WTC11 (cell line): ENCODE measurements around the gene LDAF1. TPM values are rescaled to one million over a fixed set of nuclear protein-coding genes. Genes with fewer than 3 reads are reported as not detected.

Experiments
- ATAC-seq: fragments of 200-7000 bp; cut with Tn5 transposase; 2 replicates; pipeline ENCODE4 v1.10.0; 2021; ENCODE audit warnings: mild to moderate bottlenecking, moderate library complexity
- CTCF ChIA-PET: fragments of 300-600 bp; sonication (Branson Sonifier 250); formaldehyde crosslinking; loops from one replicate; lab custom pipeline; 2021; ENCODE audit warnings: antibody characterized with exemption; lab: Charles Lee
- POLR2A ChIA-PET: fragments of 350-600 bp; sonication (Branson Sonifier 250); formaldehyde crosslinking; loops from one replicate; lab custom pipeline; 2021; ENCODE audit warnings: antibody characterized with exemption; lab: Charles Lee
- DNase-seq: peaks from one replicate; pipeline ENCODE4 v3.0.0; 2021; ENCODE audit warnings: low spot score
- H3K27ac Mint-ChIP-seq: 2 replicates; pipeline ENCODE4 v1.8.0; 2021; ENCODE audit warnings: mixed read lengths
- H3K27me3 Mint-ChIP-seq: 2 replicates; pipeline ENCODE4 v1.8.0; 2021; ENCODE audit warnings: low read depth, mild to moderate bottlenecking, moderate library complexity, mixed read lengths
- H3K36me3 Mint-ChIP-seq: 2 replicates; pipeline ENCODE4 v1.8.0; 2021; ENCODE audit warnings: mixed read lengths
- H3K4me1 Mint-ChIP-seq: 2 replicates; pipeline ENCODE4 v1.8.0; 2022; ENCODE audit warnings: mixed read lengths
- H3K4me3 Mint-ChIP-seq: 2 replicates; pipeline ENCODE4 v1.8.0; 2021; ENCODE audit warnings: mild to moderate bottlenecking, moderate library complexity, mixed read lengths
- H3K9me3 Mint-ChIP-seq: 2 replicates; pipeline ENCODE4 v1.8.0; 2021; ENCODE audit warnings: mixed read lengths
- ATF2 ChIP-seq: sonication (generic); formaldehyde crosslinking; IDR thresholded peaks from 2 replicates; pipeline ENCODE4 v1.8.1; 2022; ENCODE audit warnings: low read depth, missing genetic modification reagents, borderline replicate concordance
- E2F4 ChIP-seq: sonication (generic); formaldehyde crosslinking; IDR thresholded peaks from 2 replicates; pipeline ENCODE4 v1.8.1; 2022; ENCODE audit warnings: low read depth, mild to moderate bottlenecking, moderate library complexity, missing genetic modification reagents, borderline replicate concordance
- ETV6 ChIP-seq: sonication (generic); formaldehyde crosslinking; IDR thresholded peaks from 2 replicates; pipeline ENCODE4 v1.8.1; 2022; ENCODE audit warnings: mild to moderate bottlenecking, missing genetic modification reagents
- HMGA2 ChIP-seq: fragments of 250-450 bp; sonication (Bioruptor Pico); IDR thresholded peaks from 2 replicates; pipeline ENCODE4 v1.4.0; 2021; ENCODE audit warnings: mild to moderate bottlenecking, moderate library complexity
- SMAD3 ChIP-seq: sonication (generic); formaldehyde crosslinking; IDR thresholded peaks from 2 replicates; pipeline ENCODE4 v1.8.0; 2022; ENCODE audit warnings: missing genetic modification reagents, mild to moderate bottlenecking, borderline replicate concordance
- TEAD4 ChIP-seq: sonication (generic); formaldehyde crosslinking; IDR thresholded peaks from 2 replicates; pipeline ENCODE4 v1.8.0; 2022; ENCODE audit warnings: mild to moderate bottlenecking, missing genetic modification reagents
- ZBTB21 ChIP-seq: sonication (generic); formaldehyde crosslinking; IDR thresholded peaks from 2 replicates; pipeline ENCODE4 v1.8.1; 2023; ENCODE audit warnings: mild to moderate bottlenecking, missing genetic modification reagents, borderline replicate concordance
- ZNF263 ChIP-seq: sonication (generic); formaldehyde crosslinking; IDR thresholded peaks from 2 replicates; pipeline ENCODE4 v1.8.1; 2022; ENCODE audit warnings: low read depth, mild to moderate bottlenecking, moderate library complexity, missing genetic modification reagents
- ZNF416 ChIP-seq: fragments of 250-450 bp; sonication (Bioruptor Pico); IDR thresholded peaks from 2 replicates; pipeline ENCODE4 v1.9.0; 2021; ENCODE audit warnings: mild to moderate bottlenecking, inconsistent platforms
- ZNF425 ChIP-seq: fragments of 250-450 bp; sonication (Bioruptor Pico); conservative IDR thresholded peaks from 2 replicates; pipeline ENCODE4 v1.9.0; 2021; ENCODE audit warnings: mild to moderate bottlenecking
- total RNA-seq: library from RNA; stranded (reverse); gene quantifications from 3 replicates; pipeline ENCODE4 v1.2.3, GENCODE V29; 2021
- TF ChIP-seq, protein P1 (sequence below): sonication (generic); formaldehyde crosslinking; IDR thresholded peaks from 2 replicates; pipeline ENCODE4 v1.8.1; 2022; ENCODE audit warnings: mild to moderate bottlenecking, moderate library complexity, missing genetic modification reagents
- TF ChIP-seq, protein P2 (sequence below): fragments of 200-600 bp; IDR thresholded peaks from 2 replicates; pipeline ENCODE4 v1.8.0; 2022; ENCODE audit warnings: antibody characterized with exemption
- TF ChIP-seq, protein P3 (sequence below): sonication (generic); formaldehyde crosslinking; IDR thresholded peaks from 2 replicates; pipeline ENCODE4 v1.8.0; 2022; ENCODE audit warnings: missing genetic modification reagents
- TF ChIP-seq, protein P4 (sequence below): fragments of 250-450 bp; sonication (Bioruptor Pico); IDR thresholded peaks from 2 replicates; pipeline ENCODE4 v1.9.0; 2021; ENCODE audit warnings: mild to moderate bottlenecking, borderline replicate concordance

The LDAF1 gene
- total RNA-seq, 1 experiment from 2014 or later, result 42.8 TPM

- DNase-seq, result no peak
- Mint-ChIP-seq H3K9me3 (peaks cover 3% of the 10 kb centered on the region), H3K27ac (no peak overlapping the region)
- CTCF ChIA-PET, result no interaction called here
- TF ChIP-seq, protein P1, sequence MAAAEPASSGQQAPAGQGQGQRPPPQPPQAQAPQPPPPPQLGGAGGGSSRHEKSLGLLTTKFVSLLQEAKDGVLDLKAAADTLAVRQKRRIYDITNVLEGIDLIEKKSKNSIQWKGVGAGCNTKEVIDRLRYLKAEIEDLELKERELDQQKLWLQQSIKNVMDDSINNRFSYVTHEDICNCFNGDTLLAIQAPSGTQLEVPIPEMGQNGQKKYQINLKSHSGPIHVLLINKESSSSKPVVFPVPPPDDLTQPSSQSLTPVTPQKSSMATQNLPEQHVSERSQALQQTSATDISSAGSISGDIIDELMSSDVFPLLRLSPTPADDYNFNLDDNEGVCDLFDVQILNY (CRISPR knock-in tag), result no peak
- no peak for TF ChIP-seq ATF2 (CRISPR knock-in tag)
- TF ChIP-seq HMGA2 (CRISPR knock-in tag), result no peak
- TF ChIP-seq, protein P2, sequence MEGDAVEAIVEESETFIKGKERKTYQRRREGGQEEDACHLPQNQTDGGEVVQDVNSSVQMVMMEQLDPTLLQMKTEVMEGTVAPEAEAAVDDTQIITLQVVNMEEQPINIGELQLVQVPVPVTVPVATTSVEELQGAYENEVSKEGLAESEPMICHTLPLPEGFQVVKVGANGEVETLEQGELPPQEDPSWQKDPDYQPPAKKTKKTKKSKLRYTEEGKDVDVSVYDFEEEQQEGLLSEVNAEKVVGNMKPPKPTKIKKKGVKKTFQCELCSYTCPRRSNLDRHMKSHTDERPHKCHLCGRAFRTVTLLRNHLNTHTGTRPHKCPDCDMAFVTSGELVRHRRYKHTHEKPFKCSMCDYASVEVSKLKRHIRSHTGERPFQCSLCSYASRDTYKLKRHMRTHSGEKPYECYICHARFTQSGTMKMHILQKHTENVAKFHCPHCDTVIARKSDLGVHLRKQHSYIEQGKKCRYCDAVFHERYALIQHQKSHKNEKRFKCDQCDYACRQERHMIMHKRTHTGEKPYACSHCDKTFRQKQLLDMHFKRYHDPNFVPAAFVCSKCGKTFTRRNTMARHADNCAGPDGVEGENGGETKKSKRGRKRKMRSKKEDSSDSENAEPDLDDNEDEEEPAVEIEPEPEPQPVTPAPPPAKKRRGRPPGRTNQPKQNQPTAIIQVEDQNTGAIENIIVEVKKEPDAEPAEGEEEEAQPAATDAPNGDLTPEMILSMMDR, result no peak
- no peak for TF ChIP-seq ZNF263
- no peak for TF ChIP-seq ETV6 (CRISPR knock-in tag)
- TF ChIP-seq E2F4, result no peak
- TF ChIP-seq, protein P3, sequence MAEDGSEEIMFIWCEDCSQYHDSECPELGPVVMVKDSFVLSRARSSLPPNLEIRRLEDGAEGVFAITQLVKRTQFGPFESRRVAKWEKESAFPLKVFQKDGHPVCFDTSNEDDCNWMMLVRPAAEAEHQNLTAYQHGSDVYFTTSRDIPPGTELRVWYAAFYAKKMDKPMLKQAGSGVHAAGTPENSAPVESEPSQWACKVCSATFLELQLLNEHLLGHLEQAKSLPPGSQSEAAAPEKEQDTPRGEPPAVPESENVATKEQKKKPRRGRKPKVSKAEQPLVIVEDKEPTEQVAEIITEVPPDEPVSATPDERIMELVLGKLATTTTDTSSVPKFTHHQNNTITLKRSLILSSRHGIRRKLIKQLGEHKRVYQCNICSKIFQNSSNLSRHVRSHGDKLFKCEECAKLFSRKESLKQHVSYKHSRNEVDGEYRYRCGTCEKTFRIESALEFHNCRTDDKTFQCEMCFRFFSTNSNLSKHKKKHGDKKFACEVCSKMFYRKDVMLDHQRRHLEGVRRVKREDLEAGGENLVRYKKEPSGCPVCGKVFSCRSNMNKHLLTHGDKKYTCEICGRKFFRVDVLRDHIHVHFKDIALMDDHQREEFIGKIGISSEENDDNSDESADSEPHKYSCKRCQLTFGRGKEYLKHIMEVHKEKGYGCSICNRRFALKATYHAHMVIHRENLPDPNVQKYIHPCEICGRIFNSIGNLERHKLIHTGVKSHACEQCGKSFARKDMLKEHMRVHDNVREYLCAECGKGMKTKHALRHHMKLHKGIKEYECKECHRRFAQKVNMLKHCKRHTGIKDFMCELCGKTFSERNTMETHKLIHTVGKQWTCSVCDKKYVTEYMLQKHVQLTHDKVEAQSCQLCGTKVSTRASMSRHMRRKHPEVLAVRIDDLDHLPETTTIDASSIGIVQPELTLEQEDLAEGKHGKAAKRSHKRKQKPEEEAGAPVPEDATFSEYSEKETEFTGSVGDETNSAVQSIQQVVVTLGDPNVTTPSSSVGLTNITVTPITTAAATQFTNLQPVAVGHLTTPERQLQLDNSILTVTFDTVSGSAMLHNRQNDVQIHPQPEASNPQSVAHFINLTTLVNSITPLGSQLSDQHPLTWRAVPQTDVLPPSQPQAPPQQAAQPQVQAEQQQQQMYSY (CRISPR knock-in tag), result no peak
- TF ChIP-seq ZNF425, result no peak
- no peak for TF ChIP-seq TEAD4
- TF ChIP-seq, all 79 proteins: peak for 0
- Mint-ChIP-seq H3K27me3 (no peaks in the 10 kb centered on the region), H3K36me3 (no peaks in the 10 kb centered on the region), H3K4me1 (peaks cover 10% of the 10 kb centered on the region; the same call in 1 of the 2 replicates), H3K4me3 (no peak overlapping the region)
- no peak for ATAC-seq
- POLR2A ChIA-PET, result no interaction called here
These were observed 55.6 kb downstream of the LDAF1 start for GRCh38 chr16:21214086-21214485.

GRCh38 chr16:21217121-21217520 is 58.6 kb downstream of the LDAF1 start:
- Mint-ChIP-seq H3K36me3 (peaks cover 4% of the 10 kb centered on the region), H3K27ac (no peak overlapping the region), H3K9me3 (peaks cover 8% of the 10 kb centered on the region), H3K4me3 (no peak overlapping the region), H3K4me1 (peaks cover 29% of the 10 kb centered on the region), H3K27me3 (peaks cover 14% of the 10 kb centered on the region)
- ChIA-PET POLR2A (no interaction called here), CTCF (no interaction called here)
- DNase-seq, result no peak
- ATAC-seq, result no peak
- TF ChIP-seq, protein P4, sequence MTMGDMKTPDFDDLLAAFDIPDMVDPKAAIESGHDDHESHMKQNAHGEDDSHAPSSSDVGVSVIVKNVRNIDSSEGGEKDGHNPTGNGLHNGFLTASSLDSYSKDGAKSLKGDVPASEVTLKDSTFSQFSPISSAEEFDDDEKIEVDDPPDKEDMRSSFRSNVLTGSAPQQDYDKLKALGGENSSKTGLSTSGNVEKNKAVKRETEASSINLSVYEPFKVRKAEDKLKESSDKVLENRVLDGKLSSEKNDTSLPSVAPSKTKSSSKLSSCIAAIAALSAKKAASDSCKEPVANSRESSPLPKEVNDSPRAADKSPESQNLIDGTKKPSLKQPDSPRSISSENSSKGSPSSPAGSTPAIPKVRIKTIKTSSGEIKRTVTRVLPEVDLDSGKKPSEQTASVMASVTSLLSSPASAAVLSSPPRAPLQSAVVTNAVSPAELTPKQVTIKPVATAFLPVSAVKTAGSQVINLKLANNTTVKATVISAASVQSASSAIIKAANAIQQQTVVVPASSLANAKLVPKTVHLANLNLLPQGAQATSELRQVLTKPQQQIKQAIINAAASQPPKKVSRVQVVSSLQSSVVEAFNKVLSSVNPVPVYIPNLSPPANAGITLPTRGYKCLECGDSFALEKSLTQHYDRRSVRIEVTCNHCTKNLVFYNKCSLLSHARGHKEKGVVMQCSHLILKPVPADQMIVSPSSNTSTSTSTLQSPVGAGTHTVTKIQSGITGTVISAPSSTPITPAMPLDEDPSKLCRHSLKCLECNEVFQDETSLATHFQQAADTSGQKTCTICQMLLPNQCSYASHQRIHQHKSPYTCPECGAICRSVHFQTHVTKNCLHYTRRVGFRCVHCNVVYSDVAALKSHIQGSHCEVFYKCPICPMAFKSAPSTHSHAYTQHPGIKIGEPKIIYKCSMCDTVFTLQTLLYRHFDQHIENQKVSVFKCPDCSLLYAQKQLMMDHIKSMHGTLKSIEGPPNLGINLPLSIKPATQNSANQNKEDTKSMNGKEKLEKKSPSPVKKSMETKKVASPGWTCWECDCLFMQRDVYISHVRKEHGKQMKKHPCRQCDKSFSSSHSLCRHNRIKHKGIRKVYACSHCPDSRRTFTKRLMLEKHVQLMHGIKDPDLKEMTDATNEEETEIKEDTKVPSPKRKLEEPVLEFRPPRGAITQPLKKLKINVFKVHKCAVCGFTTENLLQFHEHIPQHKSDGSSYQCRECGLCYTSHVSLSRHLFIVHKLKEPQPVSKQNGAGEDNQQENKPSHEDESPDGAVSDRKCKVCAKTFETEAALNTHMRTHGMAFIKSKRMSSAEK, result no peak
- TF ChIP-seq HMGA2 (CRISPR knock-in tag) (no peak), SMAD3 (CRISPR knock-in tag) (no peak), ZBTB21 (CRISPR knock-in tag) (no peak), ZNF416 (CRISPR knock-in tag) (no peak), ZNF425 (no peak)
- TF ChIP-seq, protein P1 (CRISPR knock-in tag), result no peak
